SH-SY5Y (cell line): ENCODE measurements around the gene HECTD2.

Experiments used
- GATA2 ChIP-seq: IDR thresholded peaks from 2 replicates; pipeline ENCODE4 v1.6.1; 2011; ENCODE audit warnings: mild to moderate bottlenecking, low read depth, low read length
- GATA3 ChIP-seq: IDR thresholded peaks from 2 replicates; pipeline ENCODE4 v1.6.1; 2011; ENCODE audit warnings: low read depth, mild to moderate bottlenecking, low read length, moderate library complexity

The HECTD2 gene

GRCh38 chr10:91409869-91410637 lies at the start of gene HECTD2:
HECTD2 (plus strand) TSS chr10:91410344; CDS start chr10:91410439, 95 bp downstream.
- TF ChIP-seq GATA2 (no peak), GATA3 (no peak)

- TF ChIP-seq GATA2 (no peak), GATA3 (no peak)
These were observed 49.7 kb upstream of the HECTD2 start for GRCh38 chr10:91360461-91360860.

- TF ChIP-seq GATA3: no peak
- no peak for TF ChIP-seq GATA2
These were observed 43.4 kb upstream of the HECTD2 start for GRCh38 chr10:91366704-91367103.

- no peak for TF ChIP-seq GATA3
These were observed 43.0 kb upstream of the HECTD2 start for GRCh38 chr10:91367127-91367531.

GRCh38 chr10:91367558-91367957 lies 42.6 kb upstream of the HECTD2 start:
- TF ChIP-seq GATA3 (no peak), GATA2 (no peak)

GRCh38 chr10:91374052-91374451 lies 36.1 kb upstream of the HECTD2 start:
- TF ChIP-seq GATA2 (no peak), GATA3 (no peak)

- TF ChIP-seq GATA2 (peak; percentile 95), GATA3 (peak; percentile 96)
These were observed 32.1 kb upstream of the HECTD2 start for GRCh38 chr10:91378061-91378460.

- TF ChIP-seq GATA3 (0 out of 2 replicates have a peak, but pooled peaks have one; percentile 28), GATA2 (no peak; the same call in 1 of the 2 replicates)
These were observed 29.3 kb upstream of the HECTD2 start for GRCh38 chr10:91380873-91381256.

GRCh38 chr10:91381257-91381891 lies 28.8 kb upstream of the HECTD2 start:
- TF ChIP-seq GATA3 (peak; percentile 71), GATA2 (peak; percentile 92)

- TF ChIP-seq GATA2: no peak
- no peak for TF ChIP-seq GATA3
These were observed 24.6 kb upstream of the HECTD2 start for GRCh38 chr10:91385306-91386085.

- TF ChIP-seq GATA3: no peak
- TF ChIP-seq GATA2: no peak
These were observed 20.3 kb upstream of the HECTD2 start for GRCh38 chr10:91389636-91390512.

- TF ChIP-seq GATA2: no peak
- TF ChIP-seq GATA3: no peak
These were observed 18.2 kb upstream of the HECTD2 start for GRCh38 chr10:91391920-91392319.

GRCh38 chr10:91406322-91406721 lies 3.8 kb upstream of the HECTD2 start:
- TF ChIP-seq GATA3: no peak
- TF ChIP-seq GATA2: no peak

- no peak for TF ChIP-seq GATA2
- TF ChIP-seq GATA3: no peak
These were observed 875 bp upstream of the HECTD2 start for GRCh38 chr10:91409069-91409868.
